Activated CD8-positive, alpha-beta memory T cell treated with anti-CD3 and anti-CD28 coated beads for 1 hour (primary cell): ENCODE data around the gene RAB11FIP5.
"Not testable (repeated sequence)": the region's sequence is repeated elsewhere in the genome, so short reads cannot be mapped to it uniquely, and the experiment has no call there.

ENCODE experiments used
- DNase-seq, 2 donors: peaks; one replicate each; pipeline ENCODE4 v3.0.0-alpha.2; 2020; ENCODE audit warnings: low read depth in 1 of 2; ENCODE audit errors: extremely low read depth in 1 of 2

RAB11FIP5 gene

DNA sequence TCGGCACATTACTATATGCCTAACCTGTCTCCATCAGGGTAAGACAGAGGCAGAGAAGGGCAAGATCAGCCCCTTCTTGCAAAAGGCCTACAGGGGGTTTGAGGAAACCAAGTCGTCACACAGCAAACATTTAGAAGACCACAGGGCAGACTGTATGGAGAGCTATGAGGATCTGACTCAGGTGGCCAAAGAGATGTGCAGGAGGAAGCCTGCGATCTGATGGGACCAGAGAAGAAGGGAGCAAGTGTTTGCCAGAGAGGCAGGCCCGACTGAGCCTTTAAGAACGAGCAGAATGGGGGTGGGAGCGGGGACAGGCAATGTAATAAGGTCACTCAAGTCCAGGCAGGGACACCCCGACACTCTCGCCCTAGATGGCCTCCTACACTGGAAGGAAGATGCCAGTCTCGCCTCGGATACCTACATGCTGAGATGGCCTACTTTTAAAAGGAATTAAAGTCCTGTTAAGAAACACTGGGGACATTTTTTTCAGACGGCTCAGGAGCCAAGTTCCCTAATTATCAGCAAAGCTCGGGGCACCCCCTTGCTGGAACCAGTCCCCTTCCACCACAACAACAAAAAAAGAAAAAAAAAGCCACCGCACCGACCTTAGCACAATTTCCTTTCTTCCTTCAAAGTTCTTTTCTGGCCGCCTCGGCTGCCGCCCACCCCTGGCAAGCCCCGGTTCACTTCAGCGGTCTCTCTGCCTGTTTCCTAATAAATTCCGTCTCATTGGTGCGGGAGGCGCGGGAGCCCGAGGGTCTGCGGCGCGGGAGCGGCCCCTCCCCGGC is 42.7 kb downstream of the RAB11FIP5 start:
- no peak for DNase-seq

DNA sequence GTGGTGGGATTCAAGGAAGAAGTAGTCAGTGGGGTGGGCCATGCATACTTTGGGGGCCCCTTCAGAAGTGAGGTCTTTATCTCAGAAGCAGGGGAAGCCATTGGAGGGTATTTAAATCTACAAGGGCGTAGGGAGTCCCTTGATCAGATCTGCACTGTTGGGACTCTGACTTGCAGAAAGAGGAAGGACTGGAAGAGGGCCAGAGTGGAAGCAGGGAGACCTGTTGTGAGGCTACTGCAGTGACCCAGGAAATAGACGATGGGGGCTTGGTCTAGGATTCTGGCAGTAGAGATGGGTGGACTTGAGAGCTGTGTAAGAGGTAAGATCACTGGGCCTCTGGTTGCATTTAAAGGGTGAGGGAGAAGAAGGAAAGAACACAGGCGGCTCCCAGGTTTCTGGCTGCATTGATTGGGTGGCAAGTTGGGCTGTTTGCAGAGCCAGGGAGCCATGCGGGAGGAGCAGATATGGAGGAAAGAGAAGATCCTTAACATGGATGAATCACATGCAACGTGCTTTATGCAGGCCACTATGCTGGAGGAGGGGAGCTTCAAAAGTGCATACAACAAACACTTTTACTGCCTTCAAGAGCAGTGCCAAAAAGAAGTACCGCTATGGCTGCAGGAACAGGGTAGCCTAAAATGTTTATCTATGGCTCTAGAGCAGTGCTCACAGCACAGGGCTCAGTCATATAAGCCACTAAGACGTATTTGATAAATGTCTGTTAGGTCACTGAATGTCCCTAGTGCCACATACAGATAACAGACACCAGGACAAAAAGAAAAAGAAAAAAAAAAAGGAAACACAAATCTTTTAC is 43.5 kb downstream of the RAB11FIP5 start:
- DNase-seq, result no peak

DNA sequence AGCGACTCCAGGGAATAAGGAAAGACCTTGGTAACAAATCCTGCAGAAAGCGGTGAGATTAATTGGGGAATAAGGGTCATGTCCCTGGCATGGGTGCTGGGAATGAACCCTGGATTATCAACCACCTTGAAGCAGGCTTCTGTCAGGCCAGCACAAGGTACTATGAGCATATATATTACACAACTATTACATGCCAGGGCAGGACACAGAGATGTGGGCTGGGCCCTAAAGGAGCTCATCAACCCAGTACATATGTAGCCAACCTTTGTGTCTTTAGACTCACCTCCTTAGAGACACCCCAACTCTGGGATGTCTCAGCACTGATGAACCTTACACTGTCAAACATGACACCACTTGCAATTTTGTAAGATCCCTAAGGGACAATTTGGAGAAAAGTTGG is 44.6 kb downstream of the RAB11FIP5 start:
- no peak for DNase-seq

DNA sequence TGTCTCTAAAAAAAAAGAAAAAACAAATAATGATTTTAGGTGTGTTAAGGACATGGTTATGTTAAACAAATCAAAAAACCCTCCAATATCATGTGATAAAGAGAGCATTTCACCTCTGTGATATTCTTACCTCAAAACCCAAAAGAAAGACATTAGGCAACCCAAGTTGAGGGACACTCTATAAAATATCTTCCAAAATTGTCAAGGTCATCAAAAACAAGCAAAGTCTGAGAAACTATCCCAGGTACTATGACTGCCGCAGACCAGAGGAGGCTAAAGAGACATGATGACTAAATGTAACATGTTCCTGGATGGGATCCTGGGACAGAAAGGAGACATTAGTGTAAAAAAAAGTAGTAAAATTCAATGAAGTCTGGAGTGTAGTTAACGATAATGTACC is 45.7 kb downstream of the RAB11FIP5 start:
- no peak for DNase-seq

DNA sequence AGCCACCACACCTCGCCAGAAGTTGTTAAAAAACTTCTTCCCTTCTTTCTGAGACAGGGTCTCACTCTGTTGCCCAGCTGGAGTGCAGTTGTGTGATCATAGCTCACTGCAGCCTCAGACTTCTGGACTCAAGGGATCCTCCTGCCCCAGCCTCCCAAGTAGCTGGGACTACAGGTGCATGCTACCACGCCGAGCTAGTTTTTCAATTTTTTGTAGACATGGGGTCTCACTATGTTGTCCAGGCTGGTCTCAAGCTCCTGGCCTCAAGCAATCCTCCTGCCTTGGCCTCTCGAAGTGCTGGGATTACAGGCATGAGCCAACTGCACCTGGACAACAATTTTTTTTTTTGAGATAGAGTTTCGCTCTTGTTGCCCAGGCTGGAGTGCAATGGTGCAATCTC is 47.7 kb downstream of the RAB11FIP5 start:
- not testable (repeated sequence) for DNase-seq

DNA sequence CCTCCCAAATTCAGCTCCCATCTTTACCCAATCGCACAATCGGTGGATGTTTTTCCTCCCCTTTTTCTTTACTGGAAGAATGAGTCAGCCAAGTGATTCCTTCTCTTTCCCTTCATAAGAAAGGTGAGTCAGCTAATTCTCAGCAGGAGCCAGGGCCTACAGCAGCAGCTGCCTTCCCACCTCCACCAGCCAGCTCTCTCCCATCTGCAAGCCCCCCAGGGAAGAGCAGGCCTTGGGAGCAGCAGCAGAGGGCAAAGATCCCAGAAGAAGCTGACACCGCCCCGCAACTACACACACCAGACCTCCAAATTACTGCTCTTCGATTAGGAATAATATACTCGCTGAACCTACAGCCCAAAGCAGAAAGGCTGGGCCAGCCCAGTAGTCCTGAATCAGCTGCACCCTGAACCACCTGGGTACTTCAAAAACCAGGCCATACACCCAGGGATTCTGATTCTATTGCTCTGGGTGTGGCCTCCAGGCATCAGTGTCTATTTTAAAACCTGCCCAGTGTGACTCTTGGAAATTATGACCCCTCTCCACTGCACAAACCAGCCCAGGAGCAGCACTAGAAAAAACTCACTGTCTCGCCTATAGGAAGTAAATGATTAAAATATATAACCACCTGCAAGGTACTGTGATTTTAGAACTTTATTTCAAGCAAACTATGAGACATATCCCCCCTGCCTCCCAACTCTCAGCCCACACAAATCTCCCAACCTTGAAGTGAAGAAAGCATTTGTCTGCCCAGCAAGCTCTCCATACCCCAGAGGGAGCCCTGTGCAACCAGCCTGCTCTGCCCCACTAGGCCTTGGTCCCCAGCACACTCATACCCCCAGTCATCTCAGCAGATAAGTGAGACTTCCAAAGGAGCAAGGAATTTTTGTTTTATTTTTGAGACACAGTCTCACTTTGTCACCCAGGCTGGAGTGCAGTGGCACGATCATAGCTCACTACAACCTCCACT is 48.6 kb downstream of the RAB11FIP5 start:
- DNase-seq, result no peak

DNA sequence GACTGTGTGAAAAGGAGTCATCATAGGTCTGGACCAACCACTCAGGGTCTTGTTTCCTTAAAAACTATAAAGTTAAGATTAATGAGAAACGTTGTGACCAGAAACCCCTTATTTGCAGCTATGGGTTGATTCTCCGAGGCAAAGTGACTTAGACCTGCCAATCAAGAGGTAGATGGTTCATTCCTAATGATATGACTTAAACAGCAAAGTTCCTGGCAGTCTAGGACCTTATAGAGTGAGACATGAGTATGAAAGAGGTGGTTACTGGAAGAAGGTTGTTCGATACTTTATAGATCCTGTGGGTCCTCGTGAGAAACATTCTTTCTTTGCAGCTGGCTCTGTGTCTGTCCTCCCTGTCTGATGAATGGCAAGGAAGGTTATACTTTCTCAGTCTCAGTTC is 49.3 kb downstream of the RAB11FIP5 start:
- DNase-seq, result no peak

DNA sequence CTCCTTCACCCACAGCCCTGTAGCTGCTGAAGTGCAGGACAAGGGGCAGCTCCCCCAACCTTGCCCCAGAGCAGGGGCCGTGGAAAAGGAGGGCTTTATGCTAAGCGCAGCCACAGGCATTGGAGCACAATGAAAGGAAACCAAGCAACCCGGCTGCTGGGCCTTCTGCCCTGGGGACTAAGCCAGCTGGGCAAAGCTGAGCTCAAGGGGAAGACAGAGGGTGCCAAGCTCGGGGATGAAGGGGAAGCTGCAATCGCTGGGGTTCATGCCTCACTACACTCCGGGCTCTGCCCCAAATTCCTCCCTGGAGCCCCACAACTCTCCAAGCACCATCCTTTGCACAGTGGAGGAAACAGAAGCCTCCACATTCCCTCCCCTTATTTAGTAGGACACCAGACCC is 53.6 kb downstream of the RAB11FIP5 start:
- no peak for DNase-seq

DNA sequence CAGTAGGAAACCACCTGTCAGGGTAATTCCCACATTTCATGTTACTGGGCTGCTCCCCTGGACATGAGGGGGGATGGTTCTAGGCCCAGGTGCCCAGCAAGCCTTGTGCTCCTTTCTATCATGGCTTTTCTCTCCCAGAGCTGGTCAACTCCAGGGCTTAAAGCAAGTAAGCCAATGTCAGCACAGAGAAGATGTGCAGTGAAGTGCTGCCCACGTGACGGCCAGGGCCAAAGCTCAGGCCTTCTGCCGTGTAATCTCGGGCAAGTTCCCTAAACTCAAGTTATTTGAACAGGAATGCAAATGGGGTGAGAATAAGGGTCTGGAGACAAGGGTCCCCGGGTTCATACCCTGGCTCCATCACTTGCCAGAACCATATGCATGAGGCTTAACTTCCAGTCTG is 57.8 kb downstream of the RAB11FIP5 start:
- no peak for DNase-seq

DNA sequence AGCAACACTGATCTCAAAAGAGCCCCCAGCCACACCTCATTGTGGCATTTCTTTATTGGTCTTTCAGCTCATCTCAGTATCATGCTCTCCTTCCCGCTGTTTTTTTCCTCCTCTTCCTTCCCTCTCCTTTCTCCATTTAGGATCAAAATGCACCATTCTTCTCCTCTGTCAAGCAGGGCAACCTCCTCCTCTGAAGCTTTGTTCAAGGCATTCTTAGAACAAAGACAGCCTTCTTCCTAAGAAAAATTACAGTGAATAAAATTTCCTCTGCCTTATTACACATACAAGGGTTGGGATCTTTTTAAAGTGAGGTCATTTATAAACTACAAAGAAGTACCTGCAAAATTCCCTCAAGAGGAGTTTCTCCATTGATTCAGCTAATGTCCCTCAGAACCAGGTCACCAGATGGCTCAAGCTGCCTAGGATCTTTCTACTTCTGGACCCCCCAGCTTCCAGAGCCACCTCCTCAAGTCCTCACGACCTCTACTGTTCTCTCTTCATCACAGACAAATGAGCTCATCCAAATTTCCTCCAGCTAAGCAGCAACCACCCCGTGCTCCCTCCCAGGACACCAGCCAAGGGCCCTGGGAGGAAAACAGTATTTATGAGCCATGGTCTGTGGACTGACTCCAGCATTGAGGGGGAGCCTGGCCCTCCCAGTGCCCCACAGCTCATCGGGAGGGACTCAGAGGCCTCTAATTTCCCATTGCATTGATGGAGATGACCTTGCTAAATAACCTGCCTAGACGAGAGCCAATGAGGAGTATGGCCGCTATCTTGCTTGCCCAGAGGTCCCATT is 59.2 kb downstream of the RAB11FIP5 start:
- no peak for DNase-seq

DNA sequence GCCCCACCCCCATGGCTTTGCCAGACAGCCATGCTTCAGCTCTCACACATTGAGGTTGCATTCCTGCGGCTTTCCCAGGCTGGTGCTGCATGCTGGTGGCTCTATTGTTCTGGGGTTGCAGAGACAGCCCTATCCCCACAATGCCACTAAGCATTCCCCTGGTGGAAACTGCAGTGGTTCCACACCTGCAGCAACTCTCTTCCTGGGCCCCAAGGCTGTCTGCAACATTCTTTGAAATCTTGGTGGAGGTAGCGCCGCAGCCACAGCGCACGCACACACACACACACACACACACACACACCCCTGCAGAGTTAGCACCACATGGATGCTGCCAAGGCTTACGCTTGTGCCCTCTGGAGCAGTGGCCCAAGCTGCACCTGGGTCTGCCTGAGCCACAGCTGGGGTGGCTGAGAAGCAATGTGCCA is 62.6 kb downstream of the RAB11FIP5 start:
- DNase-seq, result no peak

DNA sequence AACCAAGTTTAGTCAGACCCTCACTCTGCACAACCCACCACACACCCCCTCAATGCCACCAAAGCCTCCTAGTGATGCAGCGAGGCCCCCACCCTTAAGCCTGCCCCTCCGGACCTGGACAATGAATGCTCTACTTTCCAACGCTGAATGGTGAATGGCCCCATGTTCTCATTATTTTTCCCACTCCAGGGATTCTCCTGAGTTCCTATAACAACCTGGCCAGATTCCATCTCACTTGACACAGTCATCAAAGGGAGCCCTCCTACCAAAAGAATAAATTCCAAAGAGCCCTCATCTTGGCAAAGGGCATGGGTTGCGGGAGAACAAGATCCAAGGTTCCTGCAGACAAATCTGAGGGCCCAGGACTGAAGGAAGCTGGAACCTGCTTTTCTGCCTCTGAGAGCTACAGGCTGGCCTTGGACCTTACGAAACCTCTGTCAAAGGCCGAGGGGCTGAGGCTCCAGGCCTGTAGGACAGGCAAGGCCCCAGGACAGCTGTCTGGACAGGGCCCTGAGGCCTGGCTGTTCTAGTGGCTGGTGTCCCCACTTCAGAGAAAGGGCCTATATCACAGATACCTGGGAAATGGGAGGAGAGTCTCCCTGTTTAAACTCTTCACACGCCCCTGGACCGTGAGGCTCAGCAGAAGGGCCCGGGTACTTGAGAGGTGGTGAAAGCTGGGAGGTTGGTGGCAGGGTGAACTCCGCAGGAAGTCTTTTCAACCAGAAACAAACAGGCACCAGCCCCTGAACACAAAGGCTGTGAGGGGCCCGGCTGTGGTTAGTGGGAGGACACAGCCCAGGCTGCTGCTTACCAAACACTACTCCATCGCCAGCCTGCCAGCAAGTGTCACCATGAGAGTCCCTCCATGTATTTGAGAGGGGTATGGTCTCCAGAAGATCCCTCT is 68.6 kb downstream of the RAB11FIP5 start:
- DNase-seq, result no peak

DNA sequence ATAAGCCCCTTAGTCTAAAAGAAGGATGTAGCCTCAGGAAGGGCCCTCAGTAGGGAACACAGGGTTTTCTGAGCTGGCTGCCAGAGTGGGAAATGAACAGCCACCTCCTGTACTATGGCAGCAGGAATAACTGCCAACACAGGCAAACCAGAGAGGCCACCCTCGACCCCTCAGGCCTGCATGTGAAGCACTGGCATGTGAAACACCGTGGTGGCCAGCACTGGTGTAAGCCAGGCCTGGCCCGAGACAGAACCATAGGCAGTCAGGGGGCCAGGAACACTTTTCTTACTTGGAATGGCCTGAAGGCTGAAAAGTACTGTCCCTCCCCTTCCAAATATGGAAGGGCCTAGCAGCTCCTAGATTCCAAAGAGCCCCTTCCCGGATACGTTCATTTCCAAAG is 69.5 kb downstream of the RAB11FIP5 start:
- DNase-seq, result no peak

DNA sequence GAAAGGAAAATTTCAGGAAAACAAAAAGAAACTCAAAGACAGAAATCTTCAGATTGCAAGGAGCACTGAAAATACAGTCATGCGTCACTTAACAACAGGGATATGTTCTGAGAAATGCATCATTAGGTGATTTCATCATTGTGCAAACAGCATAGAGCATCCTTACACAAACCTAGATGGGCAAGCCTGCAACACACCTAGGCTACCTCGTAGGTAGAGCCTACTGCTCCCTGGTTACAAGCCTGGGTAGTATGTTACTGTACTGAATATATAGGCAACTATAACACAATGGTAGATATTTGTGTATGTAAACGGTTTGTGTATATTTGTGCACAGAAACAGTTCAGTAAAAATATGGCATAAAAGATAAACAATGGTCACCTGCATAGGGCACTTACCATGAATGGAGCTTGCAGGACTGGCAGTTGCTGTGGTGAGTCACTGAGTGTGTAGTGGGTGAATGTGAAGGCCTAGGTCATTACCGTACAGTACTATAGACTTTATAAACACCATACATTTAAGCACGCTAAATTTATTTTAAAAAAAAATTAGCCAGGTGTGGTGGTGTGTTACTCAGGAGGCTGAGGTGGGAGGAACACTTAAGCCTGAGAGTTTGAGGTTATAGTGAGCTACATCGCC is 74.7 kb downstream of the RAB11FIP5 start:
- no peak for DNase-seq

DNA sequence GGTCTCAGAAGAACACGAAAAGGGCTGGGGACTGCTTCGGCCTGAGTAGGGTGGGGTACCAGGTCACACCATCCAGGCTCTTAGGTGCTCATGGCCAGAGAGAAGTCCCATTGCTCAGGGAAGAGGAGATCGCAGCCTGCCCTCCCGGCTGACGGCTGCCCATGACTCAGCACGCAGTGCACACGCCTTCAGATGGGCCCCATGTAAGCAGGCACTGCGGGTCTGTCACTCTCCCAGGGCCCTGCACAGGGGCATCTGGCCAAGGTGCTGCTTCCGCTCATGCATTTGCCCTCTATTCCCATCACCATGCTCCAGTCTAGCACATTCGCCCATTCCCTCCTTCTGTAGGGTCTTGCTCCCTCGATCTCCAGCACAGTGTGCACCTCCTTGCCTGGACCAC is 76.0 kb downstream of the RAB11FIP5 start:
- no peak for DNase-seq

DNA sequence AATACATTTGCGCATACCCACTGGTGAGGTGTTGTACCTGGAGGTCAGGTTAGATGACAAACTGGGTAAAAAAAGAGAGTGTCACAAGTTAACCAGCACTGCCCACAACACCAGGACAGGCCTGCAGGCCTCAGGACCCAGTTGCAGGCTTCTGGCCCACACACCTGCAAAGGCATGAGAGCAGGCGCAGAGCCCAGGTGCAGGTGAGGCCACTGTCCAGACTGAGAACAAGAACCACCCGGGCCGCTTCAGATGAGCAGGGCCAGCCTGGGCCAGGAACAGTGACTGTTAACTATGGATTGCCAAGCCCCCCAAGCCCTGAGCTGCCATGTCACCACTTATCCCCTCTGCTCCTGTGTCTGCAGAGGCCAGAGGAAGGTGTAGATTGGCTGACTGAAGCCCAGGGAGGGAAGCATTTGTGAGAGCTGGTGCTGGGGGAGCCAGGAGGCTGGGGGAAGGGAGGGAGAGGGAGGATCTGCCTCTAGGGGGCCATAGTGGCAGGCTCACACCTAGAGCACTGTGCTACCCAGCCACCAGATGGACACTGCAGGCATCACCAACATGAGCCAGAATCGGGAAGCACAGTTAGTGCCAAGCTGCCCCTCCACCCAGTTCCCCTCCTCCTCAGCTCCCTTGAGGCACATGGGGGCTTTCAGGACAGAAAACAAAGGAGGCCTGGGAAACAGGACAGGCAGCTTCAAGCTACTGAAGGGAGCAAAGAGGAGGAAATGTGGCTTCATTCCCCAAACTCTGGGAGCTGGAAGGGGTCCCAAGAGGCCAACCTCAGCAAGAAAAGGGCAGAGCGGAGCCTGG is 76.6 kb downstream of the RAB11FIP5 start:
- DNase-seq, result no peak

DNA sequence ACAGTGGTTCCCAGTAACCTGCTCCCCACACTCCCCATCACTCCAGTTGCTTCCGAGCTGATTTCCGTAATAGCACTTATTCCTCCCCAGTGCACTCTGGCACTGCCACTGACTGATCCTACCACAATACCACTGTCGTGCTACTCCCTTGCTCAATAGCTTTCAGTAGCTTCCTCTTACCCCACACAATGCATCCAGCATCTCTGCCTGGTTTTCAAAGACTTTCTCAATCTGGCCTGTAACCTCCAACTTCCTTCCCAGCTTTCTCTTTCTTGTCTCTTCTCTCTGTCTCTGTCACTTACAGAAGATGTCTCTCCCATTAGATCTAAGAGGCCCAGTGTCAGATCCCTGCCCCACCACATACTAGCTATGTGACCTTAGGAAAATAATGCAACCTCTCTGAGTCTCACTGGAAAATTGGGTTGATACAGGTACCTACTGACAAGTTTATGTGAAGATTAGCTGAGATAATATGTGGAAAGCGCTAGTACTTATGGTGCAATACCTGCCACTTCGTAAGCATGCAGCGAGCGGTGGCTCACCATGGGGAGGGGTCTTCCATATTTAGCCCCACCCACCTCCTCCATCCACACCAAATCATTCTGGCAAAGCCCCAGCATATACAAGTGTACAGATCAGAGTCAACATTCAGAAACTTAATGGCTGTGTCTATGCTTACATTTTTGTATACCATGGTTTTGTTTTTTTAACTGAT is 77.9 kb downstream of the RAB11FIP5 start:
- DNase-seq, result no peak
